Loucy (cell line): ENCODE results near the gene LY6G5C.

Source experiments
- H2AFZ ChIP-seq: fragments of 200-600 bp; sonication (generic); 2 replicates; pipeline ENCODE4 v1.6.0; 2016; ENCODE audit warnings: antibody characterized with exemption, mild to moderate bottlenecking, low read length, moderate library complexity
- H3F3A ChIP-seq: fragments of 200-600 bp; 2 replicates; pipeline ENCODE4 v1.6.0; 2016; ENCODE audit warnings: antibody characterized with exemption, low read depth, mild to moderate bottlenecking
- H3K27me3 ChIP-seq: fragments of 200-600 bp; sonication (generic); 2 replicates; pipeline ENCODE4 v1.6.1; 2014; ENCODE audit warnings: low read length, mild to moderate bottlenecking; ENCODE audit not compliant: insufficient read depth, poor library complexity, severe bottlenecking
- H3K36me3 ChIP-seq: fragments of 200-600 bp; sonication (generic); 2 replicates; pipeline ENCODE4 v1.6.1; 2016; ENCODE audit warnings: low read length; ENCODE audit not compliant: insufficient read depth
- H3K4me1 ChIP-seq: fragments of 200-600 bp; sonication (generic); 2 replicates; pipeline ENCODE4 v1.5.1; 2014; ENCODE audit warnings: low read length, mild to moderate bottlenecking; ENCODE audit not compliant: insufficient read depth, poor library complexity, severe bottlenecking
- H3K4me2 ChIP-seq: fragments of 200-600 bp; sonication (generic); 2 replicates; pipeline ENCODE4 v1.6.0; 2014; ENCODE audit warnings: antibody characterized with exemption, low read length, low read depth, mild to moderate bottlenecking; ENCODE audit not compliant: poor library complexity, severe bottlenecking
- H3K4me3 ChIP-seq: fragments of 200-600 bp; sonication (generic); 2 replicates; pipeline ENCODE4 v1.5.1; 2014; ENCODE audit warnings: low read length, mild to moderate bottlenecking, mixed read lengths; ENCODE audit not compliant: poor library complexity, severe bottlenecking
- H3K79me2 ChIP-seq: fragments of 200-600 bp; sonication (generic); 2 replicates; pipeline ENCODE4 v1.6.1; 2014; ENCODE audit warnings: low read length; ENCODE audit not compliant: insufficient read depth
- H3K9ac ChIP-seq: fragments of 200-600 bp; sonication (generic); 2 replicates; pipeline ENCODE4 v1.6.0; 2014; ENCODE audit warnings: mild to moderate bottlenecking, low read depth, low read length, moderate library complexity; ENCODE audit not compliant: poor library complexity, severe bottlenecking
- H3K9me2 ChIP-seq: fragments of 200-600 bp; sonication (generic); replicated peaks from 2 replicates; pipeline ENCODE4 v1.6.1; 2016; ENCODE audit warnings: low read depth, low read length, mixed read lengths
- H3K9me3 ChIP-seq: fragments of 200-600 bp; sonication (generic); 2 replicates; pipeline ENCODE4 v1.6.1; 2014; ENCODE audit warnings: mild to moderate bottlenecking, antibody characterized with exemption, low read length, low read depth; ENCODE audit not compliant: insufficient read depth
- H4K20me1 ChIP-seq: fragments of 200-600 bp; sonication (generic); 2 replicates; pipeline ENCODE4 v1.6.0; 2014; ENCODE audit warnings: antibody characterized with exemption, low read length, mild to moderate bottlenecking; ENCODE audit not compliant: insufficient read depth, poor library complexity, severe bottlenecking
- EZH2phosphoT487 ChIP-seq: fragments of 200-600 bp; IDR thresholded peaks from 2 replicates; pipeline ENCODE4 v1.6.1; 2018; ENCODE audit warnings: antibody characterized with exemption, mild to moderate bottlenecking, moderate library complexity, borderline replicate concordance
- TF ChIP-seq, protein P1 (sequence below): fragments of 200-600 bp; sonication (generic); conservative IDR thresholded peaks from 2 replicates; pipeline ENCODE4 v1.5.1; 2014; ENCODE audit warnings: mild to moderate bottlenecking, antibody characterized with exemption, low read length

Gene LY6G5C

DNA sequence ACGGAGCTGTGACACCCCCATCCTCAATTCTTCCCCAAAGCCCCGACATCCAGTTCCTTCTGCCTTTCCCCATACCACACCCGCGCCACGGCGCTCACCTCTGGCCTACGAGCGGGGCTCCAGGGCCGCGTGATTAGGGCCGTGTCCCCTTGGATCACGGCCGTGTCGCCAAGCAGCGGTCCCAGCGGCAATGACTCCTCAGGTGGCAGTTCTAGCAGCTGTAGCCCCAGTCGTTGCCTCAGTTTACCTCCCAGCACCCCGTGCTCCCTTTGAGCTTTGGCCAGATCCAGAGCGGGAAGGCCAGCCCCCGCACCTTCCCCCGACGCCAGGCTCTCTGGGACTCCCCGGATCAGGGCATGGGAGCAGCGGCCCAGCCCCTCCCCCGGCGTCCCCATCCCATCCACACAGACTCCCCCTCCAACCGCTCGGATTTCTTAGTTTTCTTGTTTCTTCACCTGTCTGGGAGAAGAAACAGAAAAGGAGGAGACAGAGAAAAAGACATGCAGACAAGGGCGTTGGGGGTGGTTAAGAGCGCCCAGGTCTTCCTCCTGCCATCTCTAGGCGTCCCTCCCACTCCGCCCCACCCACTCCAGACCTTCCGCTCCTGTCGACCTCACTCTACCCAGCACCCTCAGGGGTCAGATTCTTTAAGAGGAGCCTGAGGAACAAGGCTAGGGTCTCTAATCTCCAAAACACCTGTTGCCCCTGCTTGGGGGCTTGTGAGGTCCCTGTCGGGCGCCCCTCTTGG is 48.1 kb upstream of the LY6G5C start, which contains the start of gene DDAH2:
DDAH2 (minus strand) TSS at position 533 of the 748 bp plus-strand sequence; CDS start at position 395, 138 bp downstream.
- Histone ChIP-seq H3K4me2 (peak within 1 kb of the TSS; percentile 85), H3K4me1 (peaks cover 58% of the 10 kb centered on the region), H3K36me3 (peaks cover 38% of the 10 kb centered on the region), H3K9ac (peak within 1 kb of the TSS; percentile 89), H3F3A (peaks cover 17% of the 10 kb centered on the region; the same call in 1 of the 2 replicates), H3K79me2 (peaks cover 65% of the 10 kb centered on the region), H3K9me3 (no peaks in the 10 kb centered on the region), H3K27me3 (no peaks in the 10 kb centered on the region), H4K20me1 (peaks cover 36% of the 10 kb centered on the region), H2AFZ (peak within 1 kb of the TSS; percentile 45; the same call in 1 of the 2 replicates), H3K9me2 (no peaks in the 10 kb centered on the region), H3K4me3 (peak within 1 kb of the TSS; percentile 94)
- no peak for TF ChIP-seq EZH2phosphoT487
- TF ChIP-seq, protein P1, sequence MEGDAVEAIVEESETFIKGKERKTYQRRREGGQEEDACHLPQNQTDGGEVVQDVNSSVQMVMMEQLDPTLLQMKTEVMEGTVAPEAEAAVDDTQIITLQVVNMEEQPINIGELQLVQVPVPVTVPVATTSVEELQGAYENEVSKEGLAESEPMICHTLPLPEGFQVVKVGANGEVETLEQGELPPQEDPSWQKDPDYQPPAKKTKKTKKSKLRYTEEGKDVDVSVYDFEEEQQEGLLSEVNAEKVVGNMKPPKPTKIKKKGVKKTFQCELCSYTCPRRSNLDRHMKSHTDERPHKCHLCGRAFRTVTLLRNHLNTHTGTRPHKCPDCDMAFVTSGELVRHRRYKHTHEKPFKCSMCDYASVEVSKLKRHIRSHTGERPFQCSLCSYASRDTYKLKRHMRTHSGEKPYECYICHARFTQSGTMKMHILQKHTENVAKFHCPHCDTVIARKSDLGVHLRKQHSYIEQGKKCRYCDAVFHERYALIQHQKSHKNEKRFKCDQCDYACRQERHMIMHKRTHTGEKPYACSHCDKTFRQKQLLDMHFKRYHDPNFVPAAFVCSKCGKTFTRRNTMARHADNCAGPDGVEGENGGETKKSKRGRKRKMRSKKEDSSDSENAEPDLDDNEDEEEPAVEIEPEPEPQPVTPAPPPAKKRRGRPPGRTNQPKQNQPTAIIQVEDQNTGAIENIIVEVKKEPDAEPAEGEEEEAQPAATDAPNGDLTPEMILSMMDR, result no peak

DNA sequence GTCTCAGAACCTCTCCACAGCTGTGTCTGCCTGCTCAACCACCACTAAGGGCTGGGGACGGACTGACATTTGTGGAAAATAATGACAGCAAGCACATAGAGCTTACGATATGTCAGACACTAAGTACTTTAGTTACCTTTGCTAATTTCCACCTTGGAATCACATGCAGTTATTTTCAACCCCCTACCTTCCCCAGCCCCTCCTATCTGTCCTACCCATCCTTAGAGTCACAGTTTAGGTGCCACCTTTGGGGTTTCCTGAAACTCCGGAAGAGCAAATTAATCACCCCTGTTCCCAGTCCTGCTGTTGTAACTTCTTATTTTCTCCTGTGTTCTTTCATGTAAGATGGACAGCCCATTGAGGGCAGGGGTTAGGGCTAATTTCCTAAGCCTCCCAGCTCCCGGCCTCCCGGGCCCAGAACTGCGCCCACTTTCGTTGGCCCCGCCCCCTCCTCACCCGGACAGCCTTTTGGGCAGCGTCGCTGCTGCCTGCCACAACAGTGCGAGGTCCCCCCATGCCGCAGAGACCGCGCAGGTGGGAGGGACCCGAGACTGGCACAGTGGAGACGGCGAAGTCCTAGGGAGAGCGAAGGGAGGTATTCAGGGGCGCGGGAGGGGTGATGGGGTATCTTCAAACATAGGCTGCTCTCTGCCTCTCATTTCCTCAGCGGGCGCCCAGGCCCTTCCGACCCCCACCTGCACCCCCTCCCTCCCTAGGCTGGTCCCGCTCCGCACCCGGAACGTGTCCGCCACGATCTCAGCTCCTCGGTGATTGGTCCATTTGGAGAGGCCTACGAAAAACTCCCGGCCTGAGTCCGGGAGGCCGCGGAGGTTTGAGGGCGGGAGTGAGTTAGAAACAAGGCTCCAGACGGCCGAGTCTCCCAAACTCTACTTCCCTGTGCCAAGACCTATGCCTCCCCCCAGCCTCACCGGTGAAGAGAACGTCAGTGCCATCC is 47.1 kb upstream of the LY6G5C start:
- Histone ChIP-seq H3K9me2 (no peaks in the 10 kb centered on the region), H3K27me3 (no peaks in the 10 kb centered on the region), H4K20me1 (peaks cover 27% of the 10 kb centered on the region), H3K4me2 (peak overlapping the region; percentile 85), H3K4me3 (peak overlapping the region; percentile 94), H3K79me2 (peaks cover 56% of the 10 kb centered on the region), H2AFZ (no peak overlapping the region), H3K36me3 (peaks cover 29% of the 10 kb centered on the region), H3K9ac (peak overlapping the region; percentile 89), H3K4me1 (peaks cover 52% of the 10 kb centered on the region), H3F3A (peaks cover 15% of the 10 kb centered on the region; the same call in 1 of the 2 replicates), H3K9me3 (no peaks in the 10 kb centered on the region)
- TF ChIP-seq, protein P1, result no peak
- TF ChIP-seq EZH2phosphoT487, result no peak

GRCh38 chr6:31727034-31727716 is 46.3 kb upstream of the LY6G5C start:
- Histone ChIP-seq H3K4me2 (no peak overlapping the region), H3K9me3 (no peaks in the 10 kb centered on the region), H3K79me2 (peaks cover 48% of the 10 kb centered on the region), H4K20me1 (peaks cover 25% of the 10 kb centered on the region), H3K36me3 (peaks cover 23% of the 10 kb centered on the region), H2AFZ (no peak overlapping the region), H3K9me2 (no peaks in the 10 kb centered on the region), H3K27me3 (no peaks in the 10 kb centered on the region), H3F3A (peaks cover 14% of the 10 kb centered on the region; the same call in 1 of the 2 replicates), H3K9ac (peak overlapping the region; percentile 24), H3K4me1 (peaks cover 47% of the 10 kb centered on the region), H3K4me3 (no peak overlapping the region)
- TF ChIP-seq EZH2phosphoT487, result no peak
- TF ChIP-seq, protein P1, result no peak
